ENCODE data around the gene ENGASE. TPM values are rescaled to one million over a fixed set of nuclear protein-coding genes. Genes with fewer than 3 reads are reported as not detected.

ENGASE gene
- total and polyA plus RNA-seq, 2 of the 8 experiments (the other 6 are each of a cell fraction or from before 2014, with no cell fraction given), result 9.3 to 36.1 TPM

- H4K5ac ChIP-seq (ENCODE audit: insufficient read length, low read depth, low read length), result no peak overlapping the region
- H3K36me3 ChIP-seq (ENCODE audit: control insufficient read depth in 2 of 4, insufficient read depth in 4 of 4, low read length in 3 of 4), result no peaks in the 10 kb centered on the region
- H3K9ac ChIP-seq (replicated peaks in 1 of 4; ENCODE audit: extremely low read depth in 1 of 4, low read depth in 3 of 4, low read length in 3 of 4), result no peak overlapping the region
- TF ChIP-seq FOSL1 (IDR thresholded peaks at IDR 0.05; ENCODE audit: insufficient read depth, low read depth, low read length), result no peak
- TF ChIP-seq SP2 (IDR thresholded peaks at IDR 0.05; ENCODE audit: low read length), result no peak
- no peak for TF ChIP-seq EP300 (IDR thresholded peaks at IDR 0.05; ENCODE audit: borderline replicate concordance in 1 of 2, low read depth in 2 of 2, low read length in 2 of 2)
- TF ChIP-seq NRF1 (IDR thresholded peaks at IDR 0.05; ENCODE audit: low read depth, low read length), result no peak
- TF ChIP-seq KDM1A (IDR thresholded peaks at IDR 0.05; ENCODE audit: borderline replicate concordance, low read length), result no peak
- no peak for TF ChIP-seq TCF12 (IDR thresholded peaks at IDR 0.05; ENCODE audit: low read depth, low read length)
- TF ChIP-seq SIRT6 (IDR thresholded peaks at IDR 0.05; ENCODE audit: low read length), result no peak
- TF ChIP-seq NANOG (IDR thresholded peaks at IDR 0.05; ENCODE audit: insufficient read depth, low read depth, low read length, poor library complexity, severe bottlenecking), result no peak
- no peak for TF ChIP-seq YY1 (IDR thresholded peaks at IDR 0.05; ENCODE audit: low read depth, low read length)
- TF ChIP-seq SIX5 (IDR thresholded peaks at IDR 0.05; ENCODE audit: low read depth, low read length), result no peak
- TF ChIP-seq CTBP2 (IDR thresholded peaks at IDR 0.05; ENCODE audit: borderline replicate concordance, insufficient read depth, insufficient read length, low read length), result no peak
- no peak for TF ChIP-seq MAFK (IDR thresholded peaks at IDR 0.05; ENCODE audit: low read depth, low read length)
- no peak for TF ChIP-seq BCL11A (IDR thresholded peaks at IDR 0.05; ENCODE audit: low read depth in 2 of 2, low read length in 2 of 2)
- TF ChIP-seq POLR2AphosphoS5 (IDR thresholded peaks at IDR 0.05; ENCODE audit: low read depth, low read length), result no peak
- no peak for TF ChIP-seq SIN3A (conservative IDR thresholded peaks at IDR 0.05 in 1 of 2, IDR thresholded peaks at IDR 0.05 in 1 of 2; ENCODE audit: low read depth in 1 of 2, low read length in 2 of 2)
- H3K23ac ChIP-seq (ENCODE audit: insufficient read length), result no peak overlapping the region
- no peaks in the 10 kb centered on the region for H4K20me1 ChIP-seq (replicated peaks in 1 of 2; ENCODE audit: control insufficient read depth in 1 of 2, insufficient read depth in 2 of 2, low read length in 2 of 2)
- no peaks in the 10 kb centered on the region for H3K23me2 ChIP-seq (ENCODE audit: low read depth, low read length)
- no peaks in the 10 kb centered on the region for H3K4me1 ChIP-seq (replicated peaks in 1 of 4; ENCODE audit: control insufficient read depth in 3 of 4, insufficient read depth in 4 of 4, low read length in 3 of 4)
- ChIA-PET CTCF (ENCODE audit: partially characterized antibody) (interaction anchor here (0.7 to 2.6 kb wide), 4 partner anchors 9 to 22 kb away, joined by 3 to 8 read pairs (median 3); no protein-coding TSS in a partner anchor), POLR2A (ENCODE audit: partially characterized antibody) (interaction anchor here (1.0 to 1.9 kb wide), 2 partner anchors 14 to 653 kb away, joined by 4 read pairs; no protein-coding TSS in a partner anchor)
- DNase-seq (ENCODE audit: low read depth in 1 of 2, low spot score in 2 of 2) (no peak), FAIRE-seq (no peak)
- H4K91ac ChIP-seq (replicated peaks; ENCODE audit: insufficient read length, low read length), result no peak overlapping the region
- H3K4me3 ChIP-seq (ENCODE audit: extremely low read depth in 1 of 4, insufficient read depth in 2 of 4, low read depth in 3 of 4, low read length in 4 of 4), result no peak overlapping the region
- H4K8ac ChIP-seq (ENCODE audit: extremely low read depth, insufficient read depth, low read length), result no peak overlapping the region
- no peak overlapping the region for H2AFZ ChIP-seq (ENCODE audit: low read length)
- H2BK20ac ChIP-seq (ENCODE audit: low read length), result no peak overlapping the region
- H2BK15ac ChIP-seq (ENCODE audit: low read length), result no peak overlapping the region
- H2BK5ac ChIP-seq (ENCODE audit: low read depth, low read length), result no peak overlapping the region
- H3K4ac ChIP-seq (replicated peaks; ENCODE audit: insufficient read length, low read depth, low read length), result no peak overlapping the region
- H3K27ac ChIP-seq (ENCODE audit: low read depth, low read length), result no peak overlapping the region
- H3K79me2 ChIP-seq (ENCODE audit: control insufficient read depth in 1 of 2, insufficient read depth in 2 of 2, low read length in 2 of 2), result no peaks in the 10 kb centered on the region
- peaks cover 0 to 2% (median 0%) of the 10 kb centered on the region in 4 experiments; a peak in 4 of 7 replicates for H3K27me3 ChIP-seq (replicated peaks in 1 of 4; ENCODE audit: control insufficient read depth in 3 of 4, extremely low read depth in 1 of 4, insufficient read depth in 3 of 4, low read length in 3 of 4)
- H3K14ac ChIP-seq (ENCODE audit: insufficient read length), result no peak overlapping the region
- WGBS, 2 experiments (ENCODE audit: extremely low coverage in 1 of 2, insufficient coverage in 1 of 2, insufficient read length in 1 of 2, insufficient replicate concordance in 2 of 2, low coverage in 1 of 2, low lambda C conversion rate in 2 of 2, missing lambda C conversion rate in 1 of 2), result 86% methylated on average over 6 of the region's 6 CpGs; no CpG with 5 or more reads in 1 of the 2 experiments
- H3K4me2 ChIP-seq (ENCODE audit: insufficient read depth in 1 of 2, low read depth in 2 of 2, low read length in 2 of 2), result no peak overlapping the region
- H2BK12ac ChIP-seq (ENCODE audit: low read depth, low read length), result no peak overlapping the region
- no peak overlapping the region for H3K18ac ChIP-seq (ENCODE audit: extremely low read depth, low read length)
- H3K56ac ChIP-seq (replicated peaks; ENCODE audit: insufficient read length, low read depth, low read length), result no peak overlapping the region
- no peak overlapping the region for H2BK120ac ChIP-seq (replicated peaks; ENCODE audit: low read depth, low read length)
- H3K9me3 ChIP-seq (ENCODE audit: insufficient read depth in 2 of 2, low read depth in 1 of 2, low read length in 1 of 2), result peaks cover 0 to 8% of the 10 kb centered on the region in 2 experiments; a peak in 3 of 4 replicates
- no peaks in the 10 kb centered on the region for H3K79me1 ChIP-seq (ENCODE audit: low read depth, low read length)
- H2AK5ac ChIP-seq (ENCODE audit: low read depth, low read length), result no peak overlapping the region
Measured at GRCh38 chr17:79051306-79051705, 23.3 kb upstream of the ENGASE start.
